Measurements from ENCODE around the gene ZFY. TPM values are rescaled to one million over a fixed set of nuclear protein-coding genes. Genes with fewer than 3 reads are reported as not detected.

The ZFY gene
- not detected in 2 replicates for total RNA-seq

DNA sequence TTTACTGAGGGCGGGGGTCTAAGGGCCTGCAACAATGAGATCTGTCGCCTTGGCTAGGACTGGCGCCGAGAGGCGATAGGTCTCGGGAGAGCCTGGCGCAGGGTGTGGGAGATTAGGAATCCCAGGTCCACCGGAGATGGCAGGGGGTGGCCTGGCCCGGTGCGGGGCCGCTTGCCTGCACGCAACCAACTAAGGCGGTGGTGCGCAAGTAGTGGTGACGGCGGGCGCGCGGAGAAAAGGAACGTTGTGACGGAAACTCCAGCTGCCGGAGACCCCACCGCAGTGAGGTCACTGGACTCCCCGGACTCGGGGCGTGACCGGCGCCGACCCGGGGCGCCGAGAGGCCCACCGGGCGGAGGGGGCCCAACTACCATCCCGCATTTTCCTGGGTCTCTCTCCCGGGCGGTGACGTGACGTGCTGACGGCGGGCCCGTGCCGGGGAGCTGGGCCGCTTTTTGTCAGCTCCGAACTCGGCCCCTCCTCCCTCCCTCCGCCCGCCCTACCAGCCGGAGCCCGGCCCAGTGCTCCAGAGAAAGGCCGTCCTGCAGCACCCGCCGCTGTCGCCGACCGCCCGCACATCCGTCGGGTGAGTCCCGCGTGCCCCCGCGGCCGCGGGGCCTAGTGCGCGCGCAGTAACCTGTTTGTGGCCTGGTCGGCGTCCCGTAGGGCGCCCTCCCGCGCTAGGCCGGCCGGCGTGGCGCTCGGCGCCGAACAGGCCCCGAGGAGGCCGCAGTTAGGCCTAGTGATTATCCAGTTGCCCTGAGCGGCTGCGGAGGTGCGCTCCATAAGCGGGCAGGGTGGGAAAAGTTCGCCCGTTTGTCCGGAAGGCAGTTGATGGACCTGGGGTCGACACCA is at the start of gene ZFY:
ZFY (plus strand) TSS at position 521 of the 855 bp plus-strand sequence. CDS start 18,556 bp downstream, outside the sequence.
- DNase-seq (ENCODE audit: low read depth in 2 of 2), result peak in 1 of 2 donors; percentile 61

DNA sequence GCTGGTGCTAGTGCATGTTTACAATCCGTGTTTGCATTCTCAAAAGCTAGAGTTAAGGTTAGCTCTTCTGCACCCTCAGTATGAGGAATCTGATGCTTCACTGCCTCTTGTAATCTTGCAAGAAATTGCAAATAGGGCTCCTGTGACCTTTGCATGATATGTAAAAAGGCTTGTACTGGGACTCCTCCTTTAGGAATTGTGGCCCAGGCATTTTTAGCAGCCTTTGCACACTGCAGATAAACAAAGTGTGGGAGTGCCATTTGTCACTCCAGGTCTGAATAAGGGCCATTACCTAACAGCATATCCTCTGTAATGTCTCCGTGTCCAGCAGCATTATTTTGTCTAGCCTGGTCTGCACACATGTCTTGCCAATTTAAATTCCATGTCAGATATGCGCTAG is 49.3 kb upstream of the ZFY start:
- DNase-seq (ENCODE audit: low read depth in 2 of 2), result no peak

DNA sequence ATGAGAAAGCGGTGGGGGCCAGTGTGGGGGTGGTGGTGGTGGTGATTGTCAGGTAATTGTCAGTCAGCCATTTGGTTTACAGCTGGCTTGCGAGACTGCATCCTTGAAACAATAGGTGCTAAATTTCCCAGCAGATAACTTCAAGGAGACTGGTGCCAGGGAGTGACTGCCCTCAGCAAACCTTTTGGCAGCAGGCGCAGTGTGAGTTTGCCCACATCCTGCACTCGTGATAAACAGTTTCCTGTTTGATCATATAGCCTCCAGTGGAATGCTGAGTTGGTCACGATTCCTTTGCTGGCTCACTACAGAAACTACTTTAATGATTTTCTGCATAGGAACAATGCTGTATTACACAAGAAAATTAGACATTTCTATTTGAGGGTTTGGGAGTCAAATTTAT is 47.8 kb upstream of the ZFY start:
- peak in 1 of 2 donors; percentile 67 for DNase-seq (ENCODE audit: low read depth in 2 of 2)

DNA sequence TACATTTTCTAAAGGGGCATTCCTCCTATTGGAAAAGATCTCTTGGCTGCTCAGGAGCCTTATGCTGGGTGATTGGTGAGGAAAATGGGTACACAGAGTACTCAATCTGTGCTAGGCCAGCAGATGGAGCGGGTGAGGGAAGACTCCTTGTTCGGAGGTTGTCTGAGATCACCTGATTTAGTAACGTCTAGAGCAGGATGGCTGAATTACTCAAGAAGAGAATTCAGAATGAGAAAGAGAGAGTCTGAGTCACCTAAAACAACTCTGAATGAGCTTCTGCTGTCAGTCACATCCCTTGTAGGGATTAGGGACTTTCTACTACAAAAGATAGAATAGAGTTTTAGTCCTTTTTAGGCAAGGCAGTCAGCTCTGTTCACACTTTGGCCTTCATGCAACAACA is 47.2 kb upstream of the ZFY start:
- DNase-seq (ENCODE audit: low read depth in 2 of 2), result peak in 1 of 2 donors; percentile 44

DNA sequence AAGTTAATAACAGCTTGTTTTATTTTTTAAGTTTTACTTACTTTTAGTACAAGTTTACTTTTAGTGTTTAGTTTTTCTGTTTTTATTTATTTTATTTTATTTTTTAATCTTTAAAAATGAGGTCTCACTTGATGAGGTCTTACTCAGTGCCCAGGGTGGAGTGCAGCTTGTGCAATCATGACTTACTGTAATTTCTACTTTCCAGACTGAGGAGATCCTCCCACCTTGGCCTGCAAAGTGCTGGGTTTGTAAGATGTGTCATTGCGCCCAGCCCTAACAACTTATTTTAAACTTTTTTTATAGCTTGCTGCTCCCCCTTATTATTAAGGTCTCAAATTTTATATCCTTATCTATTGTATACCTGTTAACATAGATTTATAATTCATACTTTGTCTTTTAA is 41.7 kb upstream of the ZFY start:
- no peak for DNase-seq (ENCODE audit: low read depth in 2 of 2)

DNA sequence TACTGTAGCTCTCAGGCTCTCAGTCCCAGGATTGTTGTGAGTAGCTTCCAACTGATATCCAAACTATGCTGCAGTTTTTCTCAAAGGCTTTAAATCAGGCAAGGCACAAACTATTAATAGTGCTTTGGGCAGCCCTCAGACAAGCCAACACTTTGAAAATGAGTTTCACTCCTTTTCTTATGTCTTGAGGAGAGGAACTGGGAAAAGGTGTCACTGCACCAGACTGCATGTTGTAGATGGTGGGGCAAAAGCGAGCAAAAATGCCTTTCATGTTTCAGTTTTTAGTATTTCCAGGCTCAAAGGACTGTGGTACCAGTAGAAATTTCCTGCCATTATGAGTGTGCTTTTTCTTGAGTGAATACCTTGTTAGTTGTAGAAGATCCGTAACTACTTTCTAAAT is 39.1 kb upstream of the ZFY start:
- no peak for DNase-seq (ENCODE audit: low read depth in 2 of 2)

DNA sequence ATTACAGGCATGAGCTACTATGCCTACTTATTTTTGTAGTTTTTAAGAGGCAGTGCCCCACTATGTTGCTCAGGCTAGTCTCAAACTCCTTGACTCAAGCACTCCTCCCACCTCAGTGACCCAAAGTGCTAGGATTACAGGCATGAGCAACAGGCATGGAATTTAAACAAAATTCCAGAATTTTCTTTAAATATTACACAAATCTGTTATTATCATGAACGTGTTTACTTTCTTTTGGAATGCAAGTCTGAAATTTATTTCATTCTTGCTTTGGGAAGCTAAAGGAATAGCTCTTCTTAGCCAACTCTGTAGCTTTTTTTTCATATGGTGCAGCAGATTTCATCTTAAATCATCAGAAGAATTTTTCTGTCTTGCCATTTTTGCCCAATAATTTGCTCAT is 27.8 kb upstream of the ZFY start:
- no peak for DNase-seq (ENCODE audit: low read depth in 2 of 2)

DNA sequence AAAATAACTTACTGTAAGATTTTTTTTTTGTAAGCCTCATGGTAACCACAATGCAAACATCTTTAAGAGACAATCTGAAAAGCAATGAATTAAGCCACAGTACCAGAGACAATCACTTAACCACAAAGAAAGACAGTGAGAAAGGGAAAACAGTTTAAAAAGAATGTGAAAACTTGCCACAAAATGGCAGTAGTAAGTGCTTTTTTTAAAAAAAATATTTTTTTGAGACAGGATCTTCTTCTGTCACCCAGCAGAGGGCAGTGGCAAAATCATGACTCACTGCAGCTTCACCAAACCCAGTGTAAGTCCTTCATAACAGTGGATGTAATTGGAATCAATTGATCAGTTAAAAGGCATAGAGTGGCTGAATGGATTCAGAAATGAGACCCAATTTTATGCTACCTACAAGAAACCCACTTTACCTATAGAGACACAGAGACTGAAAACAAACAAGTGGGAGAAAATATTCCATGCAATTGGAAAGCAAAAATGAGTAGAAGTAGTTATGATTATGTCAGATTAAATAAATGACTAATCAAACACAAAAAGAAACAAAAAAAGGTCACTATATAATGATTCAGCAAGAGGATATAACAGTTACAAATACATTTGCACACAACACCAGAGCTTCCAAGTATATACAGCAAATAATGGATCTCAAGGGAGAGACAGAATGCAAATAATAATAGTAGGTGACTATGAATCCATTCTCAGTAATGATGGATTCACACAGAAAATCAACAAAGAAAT is 21.9 kb upstream of the ZFY start:
- DNase-seq (ENCODE audit: low read depth in 2 of 2), result peak in 1 of 2 donors; percentile 56

DNA sequence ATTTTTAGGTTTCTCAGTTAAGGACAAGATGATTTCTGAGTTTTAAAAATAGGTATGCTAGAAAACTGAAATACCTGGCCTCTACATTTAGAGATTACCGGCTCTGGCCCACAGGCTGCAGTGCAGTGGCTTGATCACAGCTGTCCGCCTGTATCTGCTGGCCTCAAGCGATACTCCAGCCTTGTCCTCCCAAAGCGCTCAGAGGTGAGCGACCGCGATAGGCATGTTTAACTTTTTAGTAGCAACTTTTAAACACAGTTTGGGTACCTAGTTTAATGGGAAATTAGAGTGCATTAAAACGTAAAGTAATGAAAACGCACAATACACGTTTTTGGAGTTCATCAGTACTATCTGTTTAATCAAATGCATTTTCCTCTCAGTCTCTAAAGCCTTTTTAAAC is 1.1 kb upstream of the ZFY start:
- DNase-seq (ENCODE audit: low read depth in 2 of 2), result peak in 1 of 2 donors; percentile 24

DNA sequence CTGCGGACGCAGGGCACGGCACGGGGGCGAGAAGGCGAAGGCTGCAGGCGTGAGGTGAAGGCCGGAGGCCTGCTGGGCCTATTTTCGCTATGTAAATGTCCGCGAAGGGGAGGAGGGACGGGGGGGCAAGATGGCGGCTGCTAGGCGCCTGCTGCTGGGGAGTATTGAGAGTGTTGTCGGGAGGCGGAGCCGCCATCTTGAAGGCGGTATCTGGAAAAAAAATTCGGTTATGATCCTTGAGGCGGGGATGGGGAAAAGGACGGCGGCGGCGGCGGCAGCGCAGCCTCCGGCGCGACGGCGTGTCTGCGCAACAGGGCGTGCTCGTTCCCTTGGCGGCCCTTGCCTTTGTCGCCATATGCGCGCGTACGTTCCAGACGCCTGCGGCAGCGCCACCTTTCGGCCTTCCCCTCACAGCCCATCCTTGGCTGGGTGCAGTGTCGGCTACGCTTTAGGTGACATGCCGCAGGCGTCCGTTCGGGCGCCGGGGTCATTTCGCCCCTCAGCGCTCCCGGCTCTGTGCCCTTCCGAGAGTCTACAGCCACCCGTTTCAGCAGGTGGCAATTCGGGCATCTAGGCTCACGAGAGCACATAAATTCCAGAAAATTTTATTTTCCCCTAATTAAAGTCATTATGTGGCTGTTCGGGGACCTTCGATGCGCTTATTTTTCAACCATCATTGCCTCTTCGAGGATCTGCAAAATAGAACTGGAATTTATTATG is 695 bp downstream of the ZFY start:
- peak in 1 of 2 donors; percentile 87 for DNase-seq (ENCODE audit: low read depth in 2 of 2)

DNA sequence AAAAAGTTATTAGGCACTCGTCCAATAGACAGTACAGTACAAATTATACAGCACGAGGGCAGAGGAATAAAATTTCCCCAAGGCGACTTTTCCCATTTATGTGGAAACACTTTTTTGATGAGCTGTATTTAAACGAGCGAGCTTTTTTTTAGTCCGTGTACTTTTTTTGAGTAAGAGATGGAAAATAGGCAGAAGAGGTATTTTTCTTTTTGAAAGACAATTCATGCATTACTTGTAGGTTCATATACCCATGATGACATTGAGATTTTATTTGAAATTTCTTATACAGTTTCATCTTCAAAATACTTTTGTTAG is 1.2 kb downstream of the ZFY start:
- no peak for DNase-seq (ENCODE audit: low read depth in 2 of 2)

DNA sequence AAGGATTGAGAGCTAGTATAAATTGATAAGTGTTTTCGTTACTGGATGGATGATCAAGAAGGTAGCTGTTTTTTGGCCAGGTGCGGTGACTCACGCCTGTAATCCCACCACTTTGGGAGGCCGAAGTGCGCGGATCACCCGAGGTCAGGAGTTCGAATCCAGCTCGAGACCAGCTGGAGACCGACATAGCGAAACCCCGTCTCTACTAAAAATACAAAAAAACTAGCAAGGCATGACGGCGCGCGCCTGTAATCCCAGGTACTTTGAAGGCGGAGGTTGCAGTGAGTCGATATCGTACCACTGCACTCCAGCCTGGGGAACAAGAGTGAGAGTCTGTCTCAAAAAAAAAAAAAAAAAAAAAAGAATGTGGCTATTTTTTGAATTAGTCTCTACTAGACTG is 2.0 kb downstream of the ZFY start:
- no peak for DNase-seq (ENCODE audit: low read depth in 2 of 2)

DNA sequence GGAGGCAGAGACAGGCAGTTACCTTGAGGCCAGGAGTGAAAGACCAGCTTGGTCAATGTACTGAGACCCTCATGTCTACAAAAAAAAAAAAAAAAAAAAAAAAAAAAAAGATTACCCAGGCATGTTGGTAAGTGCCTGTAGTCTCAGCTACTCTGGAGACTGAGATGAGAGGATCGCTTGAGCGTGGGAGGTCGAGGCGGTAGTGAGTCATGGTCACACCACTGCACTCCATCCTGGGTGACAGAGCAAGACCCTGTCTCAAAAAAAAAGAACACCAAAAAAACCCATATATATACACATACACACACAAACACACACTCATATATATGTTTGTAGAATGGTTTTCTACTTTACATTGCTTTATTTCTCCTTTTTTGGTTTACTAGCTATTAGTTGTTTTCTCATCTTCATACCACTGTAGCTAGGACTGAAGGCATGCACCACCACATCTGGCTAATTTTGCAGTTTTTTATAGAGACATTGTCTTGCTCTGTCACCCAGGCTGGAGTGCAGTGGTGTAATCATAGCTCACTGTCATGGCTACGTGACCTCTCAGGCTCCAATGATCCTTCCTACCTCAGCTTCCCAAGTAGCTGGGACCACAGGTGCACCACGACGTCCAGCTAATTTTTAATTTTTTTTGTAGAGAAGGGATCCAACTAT is 14.5 kb downstream of the ZFY start:
- DNase-seq (ENCODE audit: low read depth in 2 of 2), result no peak

DNA sequence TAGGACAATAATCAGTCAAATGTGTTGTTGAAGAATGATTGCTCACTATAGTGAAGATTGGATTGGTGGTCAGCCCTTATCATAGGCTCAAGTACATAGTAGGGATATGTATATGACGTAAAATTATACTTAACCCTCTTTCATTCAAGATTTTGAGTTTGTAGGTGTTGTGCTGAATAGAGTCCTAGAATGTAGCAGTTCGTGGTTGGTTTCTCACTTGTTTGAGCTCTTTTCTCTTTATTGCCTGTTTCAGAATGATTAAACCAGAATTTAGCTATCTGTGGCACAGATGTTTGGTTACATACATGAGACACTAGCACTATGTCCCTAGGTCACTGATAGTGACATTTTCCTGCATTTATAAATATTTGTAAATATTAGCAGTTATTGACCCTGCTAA is 15.5 kb downstream of the ZFY start:
- no peak for DNase-seq (ENCODE audit: low read depth in 2 of 2)

DNA sequence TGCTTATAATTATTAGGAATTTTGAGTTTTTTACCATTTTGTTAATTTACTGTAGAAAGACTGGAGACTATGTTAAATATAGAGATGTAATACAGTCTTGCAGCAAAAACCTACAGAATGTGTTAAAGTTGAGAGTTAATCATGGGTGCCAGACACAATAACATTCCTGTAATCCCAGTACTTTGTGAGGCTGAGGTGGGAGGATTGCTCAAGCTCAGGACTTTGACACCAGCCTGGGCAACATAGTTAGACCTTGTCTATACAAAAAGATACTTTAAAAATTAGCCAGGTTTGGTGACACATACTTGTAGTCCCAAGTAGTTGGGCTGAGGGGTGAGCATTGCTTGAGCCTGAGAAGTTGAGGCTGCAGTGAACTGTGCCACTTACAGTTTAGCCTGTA is 17.7 kb downstream of the ZFY start:
- DNase-seq (ENCODE audit: low read depth in 2 of 2), result no peak

DNA sequence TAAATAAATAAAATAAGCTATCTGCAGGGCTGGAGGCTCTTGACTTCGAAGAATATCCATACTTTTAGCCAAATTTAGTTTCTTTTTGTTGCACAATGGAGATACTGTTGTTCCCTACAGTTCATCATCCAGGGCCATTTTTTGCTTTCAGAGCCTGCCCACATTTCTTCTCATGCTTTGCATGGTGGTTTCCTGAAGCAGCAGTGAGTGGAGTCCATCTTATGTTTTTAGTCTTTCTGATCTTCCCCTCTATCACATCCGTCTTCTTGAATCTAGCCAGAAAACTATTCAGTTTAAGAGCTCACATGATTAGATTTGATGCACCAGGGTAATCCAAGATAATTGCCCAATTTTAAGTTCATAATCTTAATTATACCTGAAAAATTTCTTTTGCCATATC is 19.6 kb downstream of the ZFY start:
- no peak for DNase-seq (ENCODE audit: low read depth in 2 of 2)

DNA sequence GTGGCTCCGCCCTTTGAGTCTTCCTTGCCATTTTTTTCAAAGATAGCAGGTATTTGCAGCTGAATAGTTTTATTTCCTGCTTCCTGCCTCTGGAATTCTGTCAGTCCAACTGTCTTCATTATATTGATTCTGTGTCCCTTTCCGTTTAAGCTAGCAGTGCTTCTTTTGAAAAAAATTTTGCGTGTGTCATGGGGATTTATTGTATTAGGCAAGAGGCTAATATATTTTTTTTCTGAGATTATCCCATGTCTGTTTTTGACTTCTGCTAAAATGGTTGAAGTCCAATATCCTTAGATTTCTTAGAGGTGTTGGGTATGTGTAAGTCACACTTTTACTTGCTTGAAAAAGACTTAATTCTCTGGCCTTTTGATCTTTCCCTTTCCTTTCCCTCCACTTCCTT is 20.4 kb downstream of the ZFY start:
- peak in 1 of 2 donors; percentile 23 for DNase-seq (ENCODE audit: low read depth in 2 of 2)

DNA sequence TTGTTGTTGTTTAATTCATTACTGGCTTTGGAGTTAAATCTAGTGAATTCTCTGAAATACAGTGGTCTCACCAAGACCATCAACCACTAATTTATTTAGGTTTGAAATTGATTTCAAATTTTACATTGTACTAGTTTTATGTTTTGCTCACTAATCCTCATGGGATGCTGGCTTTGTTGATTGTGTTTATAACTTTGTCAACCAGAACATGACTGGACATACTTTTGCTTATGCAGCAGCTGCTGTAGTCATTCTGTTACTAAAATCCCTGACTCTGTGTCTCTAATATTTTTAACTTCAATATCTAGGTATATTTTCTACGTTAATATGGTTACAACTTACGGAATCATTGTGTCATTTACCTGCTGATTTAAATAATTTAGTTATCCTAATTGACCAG is 26.9 kb downstream of the ZFY start:
- no peak for DNase-seq (ENCODE audit: low read depth in 2 of 2)

DNA sequence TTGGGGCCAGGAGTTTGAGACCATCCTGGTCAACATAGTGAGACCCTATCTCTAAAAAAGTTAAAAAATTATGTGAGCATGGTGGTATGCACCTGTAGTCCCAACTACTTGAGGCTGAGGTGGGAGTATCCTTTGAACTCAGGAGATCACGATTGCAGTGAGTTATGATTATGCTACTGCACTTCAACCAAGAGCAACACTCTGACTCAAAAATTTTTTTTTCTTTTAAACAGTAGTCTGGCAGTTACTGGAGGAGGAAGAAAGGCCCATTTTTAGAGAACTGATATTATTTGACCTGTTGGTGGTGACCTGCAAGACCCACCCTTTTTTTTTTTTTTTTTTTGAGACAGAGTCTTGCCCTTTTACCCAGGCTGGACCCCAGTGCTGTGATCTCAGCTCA is 29.6 kb downstream of the ZFY start:
- no peak for DNase-seq (ENCODE audit: low read depth in 2 of 2)

DNA sequence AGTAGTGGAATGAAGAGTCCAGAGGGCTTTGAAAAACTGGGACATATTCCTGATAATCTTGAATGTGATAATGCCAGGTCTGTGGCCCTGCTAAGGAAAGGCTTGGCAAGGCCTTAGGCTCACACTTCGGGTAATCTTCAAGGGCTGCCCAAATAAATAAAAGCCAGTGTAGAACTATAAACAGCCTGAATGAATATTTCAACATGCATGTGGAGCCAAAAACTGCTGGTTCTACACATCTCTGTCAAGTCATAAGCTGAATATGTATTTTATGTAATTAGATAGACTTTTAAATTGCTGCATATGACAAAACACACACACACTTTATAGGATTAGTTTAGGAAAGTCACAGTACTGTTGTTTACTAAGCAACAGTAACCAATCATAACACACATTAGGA is 30.4 kb downstream of the ZFY start:
- no peak for DNase-seq (ENCODE audit: low read depth in 2 of 2)

DNA sequence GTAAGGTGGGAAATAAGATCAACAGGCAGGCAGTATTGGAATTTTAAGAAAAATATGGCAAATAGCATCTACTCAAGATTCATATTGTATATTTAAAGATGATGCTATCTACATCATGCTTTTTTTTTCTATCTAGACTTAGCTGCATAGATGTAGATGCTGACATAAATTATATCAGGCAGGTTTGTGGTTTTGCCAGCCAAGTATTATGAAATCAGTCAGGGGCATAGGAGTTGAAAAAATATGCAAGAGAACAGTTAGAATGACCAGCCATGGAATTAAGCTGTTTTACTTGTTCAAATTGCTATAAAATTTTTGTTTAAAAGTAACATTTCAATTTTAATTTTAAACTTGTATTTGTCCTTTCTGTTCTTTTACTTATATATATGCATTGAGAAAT is 34.4 kb downstream of the ZFY start:
- DNase-seq (ENCODE audit: low read depth in 2 of 2), result no peak

DNA sequence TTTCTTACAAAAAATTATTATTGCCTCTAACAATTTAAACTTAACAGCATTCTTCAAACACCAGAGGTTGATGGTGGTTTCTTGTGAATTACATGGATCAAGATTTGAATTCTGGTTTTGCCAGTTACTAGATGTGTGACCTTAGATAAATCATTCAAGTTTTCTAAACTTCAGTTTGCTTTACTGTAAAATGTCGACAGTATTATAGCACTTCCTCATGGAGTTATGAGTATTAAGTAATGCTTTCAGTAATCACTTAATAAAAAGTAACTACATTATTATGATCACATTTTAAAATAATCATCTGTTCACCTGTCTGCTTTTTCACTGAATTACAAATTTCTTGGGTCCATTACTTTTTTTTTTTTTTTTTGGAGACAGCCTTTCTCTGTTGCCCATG is 37.5 kb downstream of the ZFY start:
- no peak for DNase-seq (ENCODE audit: low read depth in 2 of 2)
